Measurements from ENCODE around the gene PICALM.

GRCh38 chr11:86091566-86091965 is 22.7 kb upstream of the PICALM start:
- TF ChIP-seq CTCF (IDR thresholded peaks at IDR 0.05) = no peak
- no peak for TF ChIP-seq EP300 (IDR thresholded peaks at IDR 0.05)

Measured in tibial nerve (tissue), 4 donors.